ENCODE results near the gene IKBKE. TPM values are rescaled to one million over a fixed set of nuclear protein-coding genes. Genes with fewer than 3 reads are reported as not detected.

The IKBKE gene
- total RNA-seq, 2 donors from 2014 or later: 5.0 to 8.5 TPM

DNA sequence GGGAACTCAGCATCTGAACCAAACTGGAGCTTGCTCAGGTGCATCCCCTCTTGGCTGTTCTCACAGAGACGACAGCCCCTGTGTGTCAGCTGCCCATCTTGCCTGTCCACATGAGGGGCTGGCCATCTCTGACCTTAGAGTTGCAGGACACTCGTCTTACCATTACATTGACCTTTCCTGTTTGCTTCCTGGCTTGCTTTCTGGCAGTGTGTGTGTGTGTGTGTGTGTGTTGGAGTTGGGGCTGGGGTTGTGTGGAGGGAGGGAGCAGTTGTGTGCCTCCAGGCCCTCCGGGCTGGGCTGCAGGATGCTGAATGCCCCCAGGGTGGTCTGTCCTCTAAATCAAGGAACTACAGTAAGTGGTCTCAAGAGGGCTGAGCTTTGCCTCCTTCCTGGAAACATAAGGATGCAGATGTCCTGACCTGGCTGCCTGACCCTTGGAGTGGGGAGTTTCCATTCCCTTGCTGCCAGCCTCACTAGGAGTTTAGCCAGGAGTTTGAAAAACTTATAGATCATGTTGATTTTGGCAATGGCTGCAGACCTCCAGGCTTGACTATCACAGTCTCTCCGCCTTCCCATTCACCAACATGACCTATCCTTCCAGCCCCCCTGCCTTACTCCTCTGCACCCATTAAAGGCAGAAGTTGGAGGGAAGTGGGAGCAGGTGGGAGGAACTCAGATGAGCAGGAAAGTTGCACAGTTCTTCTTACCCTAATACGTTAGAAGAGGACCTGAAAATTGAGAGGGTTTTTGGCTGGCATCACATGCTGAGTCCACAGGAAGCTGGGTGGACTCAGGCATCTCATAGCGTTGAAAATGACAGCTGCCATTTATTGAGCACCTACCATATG lies 56.0 kb downstream of the IKBKE start:
- Histone ChIP-seq H3K27ac (ENCODE audit: low read depth, low read length) (no peak overlapping the region), H3K9ac (ENCODE audit: extremely low read depth, low read length, poor library complexity, severe bottlenecking) (no peak overlapping the region), H3K36me3 (ENCODE audit: control insufficient read depth, insufficient read depth, low read length) (no peaks in the 10 kb centered on the region), H3K4me3 (ENCODE audit: low read length) (no peak overlapping the region), H3K27me3 (ENCODE audit: control insufficient read depth, insufficient read depth, low read length, poor library complexity, severe bottlenecking) (no peaks in the 10 kb centered on the region), H3K9me3 (ENCODE audit: control insufficient read depth, low read length) (no peaks in the 10 kb centered on the region), H3K4me1 (ENCODE audit: control insufficient read depth, insufficient read depth, low read length) (no peaks in the 10 kb centered on the region)
- Mint-ChIP-seq H3K4me3 (no peak overlapping the region), H3K27me3 (ENCODE audit: insufficient read depth) (peaks cover 9% of the 10 kb centered on the region), H3K9me3 (no peaks in the 10 kb centered on the region), H3K27ac (no peak overlapping the region), H3K4me1 (peaks cover 4% of the 10 kb centered on the region), H3K36me3 (ENCODE audit: low read depth) (no peaks in the 10 kb centered on the region)
- TF ChIP-seq, protein P1, sequence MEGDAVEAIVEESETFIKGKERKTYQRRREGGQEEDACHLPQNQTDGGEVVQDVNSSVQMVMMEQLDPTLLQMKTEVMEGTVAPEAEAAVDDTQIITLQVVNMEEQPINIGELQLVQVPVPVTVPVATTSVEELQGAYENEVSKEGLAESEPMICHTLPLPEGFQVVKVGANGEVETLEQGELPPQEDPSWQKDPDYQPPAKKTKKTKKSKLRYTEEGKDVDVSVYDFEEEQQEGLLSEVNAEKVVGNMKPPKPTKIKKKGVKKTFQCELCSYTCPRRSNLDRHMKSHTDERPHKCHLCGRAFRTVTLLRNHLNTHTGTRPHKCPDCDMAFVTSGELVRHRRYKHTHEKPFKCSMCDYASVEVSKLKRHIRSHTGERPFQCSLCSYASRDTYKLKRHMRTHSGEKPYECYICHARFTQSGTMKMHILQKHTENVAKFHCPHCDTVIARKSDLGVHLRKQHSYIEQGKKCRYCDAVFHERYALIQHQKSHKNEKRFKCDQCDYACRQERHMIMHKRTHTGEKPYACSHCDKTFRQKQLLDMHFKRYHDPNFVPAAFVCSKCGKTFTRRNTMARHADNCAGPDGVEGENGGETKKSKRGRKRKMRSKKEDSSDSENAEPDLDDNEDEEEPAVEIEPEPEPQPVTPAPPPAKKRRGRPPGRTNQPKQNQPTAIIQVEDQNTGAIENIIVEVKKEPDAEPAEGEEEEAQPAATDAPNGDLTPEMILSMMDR (conservative IDR thresholded peaks at IDR 0.05): no peak
- WGBS, 2 experiments (ENCODE audit: insufficient coverage in 1 of 2, insufficient read length in 1 of 2): 83 to 93% methylated on average over 2 to 6 of the region's 6 CpGs
- no peak for DNase-seq

DNA sequence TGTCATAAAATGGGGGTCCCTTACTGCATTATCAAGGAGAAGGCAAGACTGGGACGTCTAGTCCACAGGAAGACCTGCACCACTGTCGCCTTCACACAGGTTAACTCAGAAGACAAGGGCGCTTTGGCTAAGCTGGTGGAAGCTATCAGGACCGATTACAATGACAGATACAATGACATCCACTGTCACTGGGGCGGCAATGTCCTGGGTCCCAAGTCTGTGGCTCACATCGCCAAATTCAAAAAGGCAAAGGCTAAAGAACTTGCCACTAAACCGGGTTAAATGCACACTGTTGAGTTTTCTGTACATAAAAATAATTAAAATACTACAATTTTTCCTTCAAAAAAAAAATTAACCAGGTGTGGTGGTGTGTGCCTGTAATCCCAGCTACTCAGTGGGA lies 59.1 kb downstream of the IKBKE start:
- H3K4me3 Mint-ChIP-seq: no peak overlapping the region
- TF ChIP-seq, protein P1 (conservative IDR thresholded peaks at IDR 0.05): no peak
- Histone ChIP-seq H3K36me3 (ENCODE audit: control insufficient read depth, insufficient read depth, low read length) (no peaks in the 10 kb centered on the region), H3K27ac (ENCODE audit: low read depth, low read length) (no peak overlapping the region), H3K9me3 (ENCODE audit: control insufficient read depth, low read length) (no peaks in the 10 kb centered on the region), H3K4me3 (ENCODE audit: low read length) (no peak overlapping the region), H3K27me3 (ENCODE audit: control insufficient read depth, insufficient read depth, low read length, poor library complexity, severe bottlenecking) (no peaks in the 10 kb centered on the region), H3K9ac (ENCODE audit: extremely low read depth, low read length, poor library complexity, severe bottlenecking) (no peak overlapping the region), H3K4me1 (ENCODE audit: control insufficient read depth, insufficient read depth, low read length) (no peaks in the 10 kb centered on the region)
- peaks cover 9% of the 10 kb centered on the region for H3K27me3 Mint-ChIP-seq (ENCODE audit: insufficient read depth)
- H3K27ac Mint-ChIP-seq: no peak overlapping the region
- no peaks in the 10 kb centered on the region for H3K4me1 Mint-ChIP-seq
- DNase-seq: no peak
- 88 to 97% methylated on average over 4 to 7 of the region's 7 CpGs for WGBS, 2 experiments (ENCODE audit: insufficient coverage in 1 of 2, insufficient read length in 1 of 2)
- H3K9me3 Mint-ChIP-seq: no peaks in the 10 kb centered on the region
- no peaks in the 10 kb centered on the region for H3K36me3 Mint-ChIP-seq (ENCODE audit: low read depth)

DNA sequence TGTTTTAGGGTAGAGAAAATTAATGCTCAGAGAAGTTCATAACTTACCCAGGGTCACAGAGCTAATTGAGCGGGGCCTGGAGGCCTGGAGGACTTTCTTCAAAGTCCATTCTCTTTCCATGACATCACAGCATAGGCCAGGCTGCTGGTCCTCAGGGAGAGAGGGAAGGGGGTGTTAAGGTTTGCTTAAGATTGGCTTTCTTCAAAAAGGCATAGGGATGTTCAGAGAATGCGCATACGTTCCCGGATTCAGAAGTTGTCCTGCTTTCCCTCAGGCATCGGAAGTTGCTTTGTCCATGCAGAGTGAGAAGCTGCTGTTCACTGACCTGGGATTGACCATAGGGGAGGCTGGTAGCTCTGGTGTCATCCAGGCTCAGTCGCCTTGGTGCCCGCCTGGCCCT lies 62.1 kb downstream of the IKBKE start:
- no peak overlapping the region for H3K9ac ChIP-seq (ENCODE audit: extremely low read depth, low read length, poor library complexity, severe bottlenecking)
- H3K4me1 ChIP-seq (ENCODE audit: control insufficient read depth, insufficient read depth, low read length): no peaks in the 10 kb centered on the region
- Mint-ChIP-seq H3K4me3 (no peak overlapping the region), H3K27me3 (ENCODE audit: insufficient read depth) (peaks cover 7% of the 10 kb centered on the region), H3K36me3 (ENCODE audit: low read depth) (no peaks in the 10 kb centered on the region), H3K9me3 (no peaks in the 10 kb centered on the region), H3K4me1 (no peaks in the 10 kb centered on the region), H3K27ac (no peak overlapping the region)
- no peak for DNase-seq
- H3K4me3 ChIP-seq (ENCODE audit: low read length): no peak overlapping the region
- TF ChIP-seq, protein P1 (conservative IDR thresholded peaks at IDR 0.05): no peak
- 93 to 96% methylated on average over 4 to 7 of the region's 7 CpGs for WGBS, 2 experiments (ENCODE audit: insufficient coverage in 1 of 2, insufficient read length in 1 of 2)
- H3K27ac ChIP-seq (ENCODE audit: low read depth, low read length): no peak overlapping the region
- H3K36me3 ChIP-seq (ENCODE audit: control insufficient read depth, insufficient read depth, low read length): no peaks in the 10 kb centered on the region
- H3K27me3 ChIP-seq (ENCODE audit: control insufficient read depth, insufficient read depth, low read length, poor library complexity, severe bottlenecking): no peaks in the 10 kb centered on the region
- no peaks in the 10 kb centered on the region for H3K9me3 ChIP-seq (ENCODE audit: control insufficient read depth, low read length)
